RWPE1 (cell line): ENCODE measurements around the gene TPTE.
"Not testable (repeated sequence)": the region's sequence is repeated elsewhere in the genome, so short reads cannot be mapped to it uniquely, and the experiment has no call there.

ENCODE experiments used
- CTCF ChIA-PET: fragments of 350-600 bp; sonication (Branson Sonifier 250); formaldehyde crosslinking; extraction: SDS; loops from one replicate; lab custom pipeline; 2021; lab: Yijun Ruan, JAX
- POLR2A ChIA-PET: fragments of 400-600 bp; formaldehyde crosslinking; extraction: SDS; loops from one replicate; lab custom pipeline; 2020; ENCODE audit warnings: antibody characterized with exemption; ENCODE audit not compliant: low non-redundant PET; lab: Yijun Ruan, JAX
- DNase-seq: peaks from one replicate; pipeline ENCODE4 v3.0.0; 2012; ENCODE audit warnings: low spot score
- H3K27ac ChIP-seq: fragments of 450-650 bp; 2 replicates; pipeline ENCODE4 v1.5.1; 2017
- TF ChIP-seq, protein P1 (sequence below): fragments of 450-650 bp; conservative IDR thresholded peaks from 2 replicates; pipeline ENCODE4 v1.5.1; 2017; ENCODE audit warnings: low read depth, mild to moderate bottlenecking

Gene TPTE

DNA sequence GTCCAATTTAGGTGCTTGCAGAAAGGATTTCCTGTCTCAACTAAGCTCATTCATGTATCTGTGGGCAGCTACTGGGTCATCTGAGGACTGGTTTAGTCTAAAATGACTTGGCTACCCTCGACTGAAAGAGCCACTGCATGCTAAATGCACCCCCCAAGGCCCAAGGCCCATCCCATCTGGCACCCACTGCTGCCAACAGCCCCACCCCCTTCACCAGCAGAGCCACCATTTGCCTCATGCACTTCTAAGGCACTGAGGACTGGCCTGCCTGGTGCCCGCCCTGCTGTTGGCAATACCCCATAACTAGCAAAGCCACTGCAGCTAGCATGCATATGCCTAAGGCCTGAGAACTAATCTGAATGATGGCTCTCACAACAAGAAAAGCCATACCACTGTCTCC, 49.4 kb downstream of the TPTE start:
- CTCF ChIA-PET = interaction anchor here (0.7 kb wide), 1 partner anchor 23 kb away, joined by 3 read pairs; no protein-coding TSS in a partner anchor
- DNase-seq, POLR2A ChIA-PET: not testable (repeated sequence)

DNA sequence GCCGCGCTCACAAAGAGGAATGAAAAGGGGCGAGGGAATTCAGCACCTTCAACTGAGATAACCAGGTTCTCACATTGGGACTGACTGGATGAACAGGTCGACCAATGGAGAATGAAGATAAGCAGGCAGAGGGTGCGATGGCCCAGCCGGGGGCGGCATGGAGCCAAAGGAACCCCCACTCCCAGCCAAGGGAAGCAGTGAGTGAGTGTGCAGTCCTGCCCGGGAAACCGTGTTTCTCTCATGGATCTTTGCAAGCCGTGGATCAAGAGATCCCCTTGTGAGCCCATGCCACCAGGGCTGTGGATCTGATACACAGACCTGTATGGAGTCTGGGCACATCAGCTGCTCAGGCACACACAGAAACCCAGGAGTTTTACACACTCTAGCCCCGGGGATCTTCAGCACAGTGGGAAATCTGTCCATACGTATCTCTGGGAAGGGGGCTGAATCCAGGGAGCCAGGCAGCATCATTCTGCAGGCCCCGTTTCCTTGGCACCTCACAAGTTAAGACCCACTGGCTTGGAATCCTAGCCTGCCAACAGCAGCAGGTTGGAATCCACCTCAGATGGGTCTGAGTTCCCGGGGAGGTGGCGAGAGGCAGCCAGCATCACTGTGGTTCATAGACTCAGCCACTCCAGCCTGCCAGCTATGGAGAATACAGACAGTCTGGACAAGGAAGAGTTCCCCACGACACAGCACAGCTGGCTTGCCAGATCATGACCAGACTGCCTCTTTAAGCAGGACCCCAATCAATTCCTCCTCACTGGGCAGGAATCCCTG, 53.3 kb downstream of the TPTE start:
- H3K27ac ChIP-seq, POLR2A ChIA-PET, DNase-seq, CTCF ChIA-PET: not testable (repeated sequence)

More for the DNA sequence above, 49.4 kb downstream of the TPTE start:
- H3K27ac ChIP-seq = not testable (repeated sequence)

DNA sequence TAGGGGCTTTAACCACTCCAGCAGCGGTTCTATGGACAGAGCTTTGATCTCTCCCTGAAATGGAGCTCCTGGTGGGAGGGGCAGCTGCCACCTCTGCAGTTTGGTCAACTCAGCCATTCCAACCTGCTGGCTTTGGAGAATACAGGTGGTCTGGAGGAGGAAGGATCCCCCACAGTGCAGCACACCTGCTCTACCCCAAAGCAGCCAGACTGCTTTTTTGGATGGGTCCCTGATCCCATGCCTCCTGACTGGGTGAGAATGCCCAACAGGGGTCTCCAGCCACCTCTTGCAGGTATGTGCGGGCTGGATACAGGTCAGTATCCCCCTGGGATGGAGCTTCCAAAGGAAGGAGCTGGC, 53.9 kb downstream of the TPTE start:
- TF ChIP-seq, protein P1, sequence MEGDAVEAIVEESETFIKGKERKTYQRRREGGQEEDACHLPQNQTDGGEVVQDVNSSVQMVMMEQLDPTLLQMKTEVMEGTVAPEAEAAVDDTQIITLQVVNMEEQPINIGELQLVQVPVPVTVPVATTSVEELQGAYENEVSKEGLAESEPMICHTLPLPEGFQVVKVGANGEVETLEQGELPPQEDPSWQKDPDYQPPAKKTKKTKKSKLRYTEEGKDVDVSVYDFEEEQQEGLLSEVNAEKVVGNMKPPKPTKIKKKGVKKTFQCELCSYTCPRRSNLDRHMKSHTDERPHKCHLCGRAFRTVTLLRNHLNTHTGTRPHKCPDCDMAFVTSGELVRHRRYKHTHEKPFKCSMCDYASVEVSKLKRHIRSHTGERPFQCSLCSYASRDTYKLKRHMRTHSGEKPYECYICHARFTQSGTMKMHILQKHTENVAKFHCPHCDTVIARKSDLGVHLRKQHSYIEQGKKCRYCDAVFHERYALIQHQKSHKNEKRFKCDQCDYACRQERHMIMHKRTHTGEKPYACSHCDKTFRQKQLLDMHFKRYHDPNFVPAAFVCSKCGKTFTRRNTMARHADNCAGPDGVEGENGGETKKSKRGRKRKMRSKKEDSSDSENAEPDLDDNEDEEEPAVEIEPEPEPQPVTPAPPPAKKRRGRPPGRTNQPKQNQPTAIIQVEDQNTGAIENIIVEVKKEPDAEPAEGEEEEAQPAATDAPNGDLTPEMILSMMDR = no peak
- ChIA-PET CTCF (no interaction called here), POLR2A (no interaction called here)
- H3K27ac ChIP-seq = no peak overlapping the region
- DNase-seq = no peak

DNA sequence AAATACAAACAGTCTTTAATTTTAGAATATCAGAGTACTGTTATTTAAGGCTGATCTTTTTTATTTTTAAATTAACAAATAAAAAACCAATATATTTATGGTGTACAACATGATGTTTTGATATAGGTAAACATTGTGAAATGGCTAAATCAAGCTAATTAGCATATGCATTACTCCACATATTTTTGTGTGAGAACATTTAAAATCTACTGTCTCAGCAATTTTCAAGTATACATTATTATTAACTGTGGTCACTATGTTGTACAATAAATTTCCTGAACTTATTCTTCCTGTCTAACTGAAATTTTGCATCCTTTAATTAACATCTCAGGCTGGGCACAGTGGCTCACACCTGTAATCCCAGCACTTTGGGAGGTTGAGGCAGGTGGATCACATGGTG, 57.5 kb downstream of the TPTE start:
- DNase-seq, CTCF ChIA-PET, H3K27ac ChIP-seq, POLR2A ChIA-PET: not testable (repeated sequence)

DNA sequence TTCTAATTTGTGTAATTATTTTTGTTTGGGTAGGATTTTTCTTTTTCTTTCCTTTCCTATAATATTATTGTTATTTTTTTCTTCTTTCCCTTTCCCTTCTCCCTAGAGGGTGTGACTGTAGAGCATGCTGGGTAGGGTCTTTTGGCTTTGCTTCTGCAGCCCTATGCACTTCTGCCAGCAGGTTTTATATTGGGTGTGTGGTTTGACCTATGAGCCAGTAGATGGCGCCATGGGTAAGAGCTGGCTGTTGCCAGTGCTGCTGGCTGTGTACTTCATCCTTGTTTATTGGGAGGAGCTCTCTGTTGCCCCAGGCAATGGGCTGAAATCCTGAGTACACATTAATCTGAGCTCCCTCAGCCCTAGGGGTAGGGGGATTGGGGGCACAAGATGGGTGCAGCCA, 67.7 kb downstream of the TPTE start:
- DNase-seq, H3K27ac ChIP-seq, CTCF ChIA-PET, POLR2A ChIA-PET: not testable (repeated sequence)

DNA sequence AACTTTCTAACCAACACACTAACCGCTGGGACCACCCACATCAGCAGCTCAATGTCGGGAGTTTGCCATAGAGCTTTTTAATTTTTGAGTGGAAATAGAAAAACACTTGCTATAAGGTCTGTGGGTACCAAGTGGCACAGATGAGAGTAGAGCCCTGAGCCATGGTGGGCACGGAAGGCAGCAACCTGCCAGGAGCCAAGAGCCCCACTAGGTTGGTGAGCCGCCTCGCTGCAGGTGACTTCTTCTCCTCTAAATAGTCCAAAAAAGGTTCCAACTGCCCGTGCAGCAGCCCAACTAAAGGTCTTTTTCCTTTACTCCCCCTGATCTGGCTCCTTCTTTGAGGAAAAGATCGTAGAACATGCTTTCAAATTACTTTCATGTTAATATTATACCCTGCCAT, 85.7 kb downstream of the TPTE start:
- POLR2A ChIA-PET, CTCF ChIA-PET, H3K27ac ChIP-seq, DNase-seq: not testable (repeated sequence)

DNA sequence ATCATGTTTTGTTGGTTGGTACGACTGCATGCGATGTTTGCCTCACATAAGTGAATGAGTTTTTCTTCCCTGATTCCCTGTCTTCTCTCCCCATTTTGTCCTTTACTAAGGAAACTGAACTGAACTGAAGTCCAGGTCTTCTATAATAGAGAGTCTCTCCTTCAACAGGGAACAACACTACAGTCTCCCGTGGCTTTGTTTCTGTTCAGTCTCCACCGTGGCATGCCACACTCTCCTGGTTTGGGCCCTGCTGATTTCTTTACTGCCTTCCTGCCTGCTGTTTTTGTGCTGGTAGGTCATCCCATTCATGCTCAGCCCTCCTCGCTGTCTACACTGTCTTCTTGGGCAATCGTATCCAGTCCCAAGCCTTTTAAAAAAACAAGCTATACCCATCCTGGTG, 92.9 kb downstream of the TPTE start:
- DNase-seq, CTCF ChIA-PET, H3K27ac ChIP-seq, POLR2A ChIA-PET: not testable (repeated sequence)

DNA sequence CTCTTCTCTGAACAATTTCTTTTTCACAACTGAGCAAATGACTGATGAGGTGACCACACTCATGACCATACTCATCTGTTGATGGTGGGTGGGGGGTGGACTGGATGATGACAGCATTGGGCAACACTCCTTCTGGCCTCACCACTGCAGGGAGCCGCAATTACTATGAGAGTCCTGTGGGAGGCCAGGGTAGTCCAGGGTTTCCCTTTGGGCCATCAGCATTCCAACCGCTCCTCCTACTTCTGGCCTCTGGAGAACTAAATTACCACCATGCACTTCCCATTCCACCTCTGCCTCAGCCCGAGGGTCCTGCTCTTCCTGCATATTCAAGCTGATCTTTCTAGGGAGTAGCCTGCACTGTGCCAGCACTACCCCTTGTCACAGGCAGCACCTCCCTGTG, 94.7 kb downstream of the TPTE start:
- DNase-seq, H3K27ac ChIP-seq, CTCF ChIA-PET, POLR2A ChIA-PET: not testable (repeated sequence)

DNA sequence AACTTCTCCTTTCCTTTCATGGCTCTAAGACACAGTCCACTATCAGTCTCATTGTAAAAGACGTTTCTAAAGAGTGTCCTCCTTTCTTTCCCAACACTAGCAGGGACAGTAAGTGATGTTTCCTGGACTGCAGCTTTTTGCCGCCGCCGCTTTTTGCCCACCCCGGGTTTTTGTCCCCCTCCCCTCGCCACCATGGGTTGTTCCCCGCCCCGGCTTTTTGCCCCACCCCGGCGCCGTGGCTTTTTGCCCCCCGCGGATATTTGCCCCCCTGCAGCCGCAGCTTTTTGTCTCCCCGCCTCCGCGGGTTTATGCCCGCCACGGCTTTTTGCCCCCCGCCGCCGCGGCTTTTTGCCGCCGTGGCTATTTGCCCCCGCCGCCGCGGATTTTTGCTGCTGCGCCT, 95.2 kb downstream of the TPTE start:
- H3K27ac ChIP-seq = no peak overlapping the region
- DNase-seq = no peak
- TF ChIP-seq, protein P1 = no peak
- ChIA-PET POLR2A (no interaction called here), CTCF (no interaction called here)

DNA sequence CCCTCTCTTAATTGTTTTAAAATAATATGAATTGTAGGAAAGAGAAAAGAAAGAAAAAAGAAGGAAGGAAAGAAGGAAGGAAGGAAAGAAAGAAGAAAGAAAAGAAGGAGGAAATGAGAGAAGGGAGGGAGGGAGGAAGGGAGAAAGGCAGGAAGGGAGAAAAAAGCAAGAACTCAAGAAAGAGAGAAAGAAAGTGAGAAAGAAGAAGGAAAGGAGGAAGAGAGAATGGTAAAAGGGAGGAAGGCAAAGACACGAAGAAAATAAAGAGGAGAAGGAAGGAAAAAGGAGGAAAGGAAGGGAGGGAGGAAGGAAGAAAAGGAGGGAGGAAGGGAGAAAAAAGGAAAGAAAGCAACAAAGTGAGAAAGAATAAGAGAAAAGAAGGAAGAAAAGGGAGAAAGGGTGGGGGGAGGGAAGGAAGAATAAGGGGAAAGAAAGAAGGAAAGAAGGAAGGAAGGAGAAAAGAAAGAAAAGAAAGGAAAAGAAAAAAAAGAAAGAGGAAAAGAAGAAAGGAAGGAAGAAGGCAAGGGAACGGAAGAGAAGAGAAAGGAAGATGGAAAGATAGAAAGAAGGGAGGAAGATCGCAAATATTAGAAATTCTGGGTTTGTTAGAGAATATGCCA, 95.9 kb downstream of the TPTE start:
- H3K27ac ChIP-seq, POLR2A ChIA-PET, CTCF ChIA-PET, DNase-seq: not testable (repeated sequence)

DNA sequence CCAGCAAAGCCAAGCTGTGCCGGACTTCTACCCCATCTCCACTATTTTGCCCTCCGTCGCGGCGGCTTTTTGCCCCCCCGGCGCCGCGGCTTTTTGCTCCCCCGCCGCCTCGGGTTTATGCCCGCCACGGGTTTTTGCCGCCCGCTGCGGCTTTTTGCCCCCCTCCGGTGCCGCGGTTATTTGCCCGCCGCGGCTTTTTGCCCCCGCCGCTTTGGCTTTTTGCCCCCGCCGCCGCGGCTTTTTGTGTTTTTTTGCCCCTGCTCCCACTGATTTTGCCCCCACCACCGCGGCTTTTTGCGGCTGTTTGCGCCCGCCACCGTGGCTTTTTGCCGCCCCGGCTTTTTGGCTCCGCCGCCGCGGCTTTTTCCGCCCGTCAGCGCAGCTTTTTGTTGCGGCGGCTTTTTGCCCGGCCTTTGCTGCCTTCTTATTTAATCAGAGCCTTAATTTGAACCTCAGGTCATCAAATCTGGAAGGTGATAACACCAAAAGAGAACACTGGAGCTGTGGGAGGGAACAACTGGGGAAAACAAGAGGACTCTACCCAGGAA, 106.0 kb downstream of the TPTE start:
- TF ChIP-seq, protein P1 = no peak
- H3K27ac ChIP-seq = no peak overlapping the region
- DNase-seq = no peak
- ChIA-PET POLR2A (no interaction called here), CTCF (no interaction called here)

DNA sequence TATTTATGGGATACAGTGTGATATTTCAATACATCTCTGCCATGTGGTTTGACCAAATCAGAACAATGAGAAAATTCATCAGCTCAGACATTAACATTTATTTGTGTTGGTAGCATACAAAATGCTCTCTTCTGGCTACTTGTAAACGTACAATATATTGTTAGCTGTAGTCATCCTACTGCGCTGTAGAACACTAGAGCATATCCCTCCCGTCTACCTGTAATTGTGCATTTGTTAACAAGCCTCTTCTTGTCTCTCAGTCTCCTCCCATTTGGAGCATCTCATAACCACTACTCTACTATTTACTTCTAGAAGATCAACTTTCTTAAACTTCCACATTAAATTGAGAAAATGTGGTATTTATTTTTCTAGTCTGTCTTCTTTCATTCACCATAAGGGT, 107.9 kb downstream of the TPTE start:
- H3K27ac ChIP-seq, DNase-seq, CTCF ChIA-PET, POLR2A ChIA-PET: not testable (repeated sequence)

DNA sequence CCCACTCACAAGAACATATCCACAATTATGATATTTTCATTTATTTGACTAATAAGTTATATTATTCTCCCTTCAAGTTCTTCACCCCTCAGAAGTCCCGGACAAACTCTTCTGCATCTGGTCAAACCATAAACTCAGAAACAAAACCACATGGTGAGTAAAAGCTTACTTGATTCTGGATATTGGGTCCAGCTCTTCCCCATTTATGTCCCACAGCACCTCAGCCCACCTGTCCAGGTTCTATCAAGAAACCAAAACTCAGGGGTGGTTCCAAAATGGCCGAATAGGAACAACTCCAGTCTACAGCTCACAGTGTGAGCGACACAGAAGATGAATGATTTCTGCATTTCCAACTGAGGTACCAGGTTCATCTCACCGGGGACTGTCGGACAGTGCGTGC, 109.4 kb downstream of the TPTE start:
- POLR2A ChIA-PET, H3K27ac ChIP-seq, DNase-seq, CTCF ChIA-PET: not testable (repeated sequence)

DNA sequence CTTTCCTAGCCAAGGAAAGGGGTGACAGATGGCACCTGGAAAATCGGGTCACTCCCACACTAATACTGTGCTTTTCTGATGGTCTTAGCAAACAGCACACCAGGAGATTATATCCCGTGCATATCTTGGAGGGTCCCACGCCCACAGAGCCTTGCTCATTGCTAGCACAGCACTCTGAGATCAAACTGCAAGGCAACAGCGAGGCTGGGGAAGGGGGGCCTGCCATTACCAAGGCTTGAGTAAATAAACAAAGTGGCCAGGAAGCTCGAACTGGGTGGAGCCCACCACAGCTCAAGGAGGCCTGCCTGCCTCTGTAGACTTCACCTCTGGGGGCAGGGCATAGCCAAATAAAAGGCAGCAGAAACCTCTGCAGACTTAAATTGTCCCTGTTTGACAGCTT, 109.9 kb downstream of the TPTE start:
- POLR2A ChIA-PET, CTCF ChIA-PET, H3K27ac ChIP-seq, DNase-seq: not testable (repeated sequence)
